GM20431 (cell line): ENCODE results near the gene BTBD6.

Experiments
- in situ Hi-C: fragments of 300-500 bp; cut with MseI, MboI; formaldehyde crosslinking; loops from one replicate; pipeline ENCODE4 v1.15.0; 2020; ENCODE audit warnings: low sequenced_read_pairs; ENCODE audit not compliant: unreplicated experiment

Gene BTBD6

GRCh38 chr14:105223770-105224544, 24.4 kb upstream of the BTBD6 start:
- in situ Hi-C loops = loop anchor here (25.0 kb wide), 1 partner anchor 113 kb away; no protein-coding TSS in a partner anchor

GRCh38 chr14:105224845-105225570, 23.3 kb upstream of the BTBD6 start:
- in situ Hi-C loops = loop anchor here (25.0 kb wide), 1 partner anchor 112 kb away; no protein-coding TSS in a partner anchor

- in situ Hi-C loops = no loop called here
Measured at GRCh38 chr14:105226198-105226597, 22.1 kb upstream of the BTBD6 start.

GRCh38 chr14:105227346-105227745, 21.0 kb upstream of the BTBD6 start:
- in situ Hi-C loops = no loop called here

GRCh38 chr14:105228562-105228961, 19.8 kb upstream of the BTBD6 start:
- in situ Hi-C loops = no loop called here

- in situ Hi-C loops = no loop called here
Measured at GRCh38 chr14:105229099-105229655, 19.2 kb upstream of the BTBD6 start.

GRCh38 chr14:105240811-105241576, 7.3 kb upstream of the BTBD6 start:
- in situ Hi-C loops = no loop called here

GRCh38 chr14:105241641-105242040, 6.7 kb upstream of the BTBD6 start:
- in situ Hi-C loops = no loop called here

- in situ Hi-C loops = no loop called here
Measured at GRCh38 chr14:105244334-105244733, 4.0 kb upstream of the BTBD6 start.

- in situ Hi-C loops = no loop called here
Measured at GRCh38 chr14:105247026-105247425, 1.3 kb upstream of the BTBD6 start.

GRCh38 chr14:105247715-105248367, 492 bp upstream of the BTBD6 start:
- in situ Hi-C loops = no loop called here

GRCh38 chr14:105249182-105250007, 1.1 kb downstream of the BTBD6 start:
- in situ Hi-C loops = no loop called here

- in situ Hi-C loops = no loop called here
Measured at GRCh38 chr14:105250008-105250366, 1.7 kb downstream of the BTBD6 start.

- in situ Hi-C loops = no loop called here
Measured at GRCh38 chr14:105250986-105251385, 2.7 kb downstream of the BTBD6 start.

- in situ Hi-C loops = no loop called here
Measured at GRCh38 chr14:105251920-105252319, 3.6 kb downstream of the BTBD6 start.

GRCh38 chr14:105252552-105253328, 4.4 kb downstream of the BTBD6 start:
- in situ Hi-C loops = no loop called here

- in situ Hi-C loops = no loop called here
Measured at GRCh38 chr14:105253329-105253682, 5.0 kb downstream of the BTBD6 start.

GRCh38 chr14:105255021-105255507, 6.7 kb downstream of the BTBD6 start:
- in situ Hi-C loops = no loop called here
